ENCODE results near the gene UCP3.

The UCP3 gene

GRCh38 chr11:74009230-74009547 lies 304 bp upstream of the UCP3 start:
- CTCF ChIA-PET: interaction anchor here (1.0 to 1.3 kb wide), 2 partner anchors 12 to 38 kb away, joined by 3 to 4 read pairs; no protein-coding TSS in a partner anchor
- TF ChIP-seq CTCF (IDR thresholded peaks at IDR 0.05; ENCODE audit: control extremely low read depth, extremely low read depth, low read depth, missing control alignments): no peak
- DNase-seq (ENCODE audit: extremely low spot score): no peak
- POLR2A ChIA-PET: interaction anchor here (1.5 kb wide), 1 partner anchor 11 kb away, joined by 3 read pairs; no protein-coding TSS in a partner anchor

DNA sequence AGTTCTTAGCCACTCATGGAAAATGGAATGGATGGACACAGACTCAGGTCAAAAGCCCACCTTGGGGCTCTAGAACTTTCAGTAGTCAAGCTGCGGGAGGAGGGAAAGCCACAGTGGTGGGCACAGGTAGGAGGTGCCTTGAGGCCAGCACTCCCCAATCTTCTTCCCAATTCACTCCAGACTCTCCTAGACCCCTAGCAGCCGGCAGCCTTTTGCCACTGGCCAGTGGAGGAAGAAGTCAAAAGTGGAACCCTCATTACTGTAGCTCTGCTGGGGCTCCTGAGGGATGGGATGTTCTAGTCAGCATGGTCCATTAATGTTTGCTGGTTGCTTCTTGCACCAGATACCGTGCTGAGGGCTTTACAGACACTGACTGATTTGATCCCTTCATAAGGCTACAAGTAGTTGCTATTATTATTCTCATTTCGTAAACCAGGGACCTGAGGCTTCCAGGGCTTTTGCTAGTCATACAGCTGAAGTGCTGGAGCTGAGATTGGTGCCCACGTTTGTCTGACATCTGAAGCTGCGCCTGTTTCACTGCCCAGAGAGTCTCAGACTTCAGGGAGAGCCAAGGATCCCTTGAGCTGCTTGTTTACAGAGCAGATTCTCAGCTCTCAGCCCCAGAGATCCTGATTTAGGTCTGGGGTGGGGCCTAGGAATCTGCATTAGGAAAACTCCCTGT lies 1.1 kb downstream of the UCP3 start:
- ChIA-PET POLR2A (no interaction called here), CTCF (interaction anchor here (1.0 to 1.2 kb wide), 3 partner anchors 11 to 44 kb away, joined by 3 to 4 read pairs (median 4); no protein-coding TSS in a partner anchor)
- no peak for DNase-seq (ENCODE audit: extremely low spot score)
- no peak for TF ChIP-seq CTCF (IDR thresholded peaks at IDR 0.05; ENCODE audit: control extremely low read depth, extremely low read depth, low read depth, missing control alignments)

DNA sequence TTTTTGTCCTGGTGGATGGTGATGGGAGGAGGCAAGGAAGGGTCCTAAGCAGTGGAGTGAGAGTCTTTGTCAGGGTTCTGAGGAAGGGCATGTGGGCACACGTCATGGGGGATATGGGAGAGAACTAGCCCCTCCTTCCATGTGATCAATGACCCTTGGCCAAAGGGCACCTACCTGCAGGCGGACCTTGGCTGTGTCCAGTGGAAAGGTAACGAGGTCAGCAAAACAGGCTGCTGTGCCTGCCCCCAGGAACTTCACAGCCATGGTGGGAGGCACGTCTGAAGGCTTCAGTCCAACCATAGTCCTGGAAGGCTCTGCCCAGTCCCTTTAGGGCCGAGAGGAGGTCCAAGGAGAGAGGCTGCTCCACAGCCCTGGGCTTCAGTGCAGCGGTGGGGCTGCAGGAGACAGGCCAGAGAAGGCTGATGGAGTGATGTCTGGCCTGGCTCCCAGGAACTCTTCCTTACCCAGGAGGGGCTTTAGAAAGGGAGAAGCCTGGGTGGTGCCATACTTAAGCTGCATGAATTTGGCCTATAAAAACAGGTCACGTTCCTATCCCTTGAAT lies 2.1 kb downstream of the UCP3 start:
- no peak for DNase-seq (ENCODE audit: extremely low spot score)
- TF ChIP-seq CTCF (IDR thresholded peaks at IDR 0.05; ENCODE audit: control extremely low read depth, extremely low read depth, low read depth, missing control alignments): no peak
- ChIA-PET CTCF (interaction anchor here (1.2 kb wide), 1 partner anchor 43 kb away, joined by 3 read pairs; no protein-coding TSS in a partner anchor), POLR2A (no interaction called here)

DNA sequence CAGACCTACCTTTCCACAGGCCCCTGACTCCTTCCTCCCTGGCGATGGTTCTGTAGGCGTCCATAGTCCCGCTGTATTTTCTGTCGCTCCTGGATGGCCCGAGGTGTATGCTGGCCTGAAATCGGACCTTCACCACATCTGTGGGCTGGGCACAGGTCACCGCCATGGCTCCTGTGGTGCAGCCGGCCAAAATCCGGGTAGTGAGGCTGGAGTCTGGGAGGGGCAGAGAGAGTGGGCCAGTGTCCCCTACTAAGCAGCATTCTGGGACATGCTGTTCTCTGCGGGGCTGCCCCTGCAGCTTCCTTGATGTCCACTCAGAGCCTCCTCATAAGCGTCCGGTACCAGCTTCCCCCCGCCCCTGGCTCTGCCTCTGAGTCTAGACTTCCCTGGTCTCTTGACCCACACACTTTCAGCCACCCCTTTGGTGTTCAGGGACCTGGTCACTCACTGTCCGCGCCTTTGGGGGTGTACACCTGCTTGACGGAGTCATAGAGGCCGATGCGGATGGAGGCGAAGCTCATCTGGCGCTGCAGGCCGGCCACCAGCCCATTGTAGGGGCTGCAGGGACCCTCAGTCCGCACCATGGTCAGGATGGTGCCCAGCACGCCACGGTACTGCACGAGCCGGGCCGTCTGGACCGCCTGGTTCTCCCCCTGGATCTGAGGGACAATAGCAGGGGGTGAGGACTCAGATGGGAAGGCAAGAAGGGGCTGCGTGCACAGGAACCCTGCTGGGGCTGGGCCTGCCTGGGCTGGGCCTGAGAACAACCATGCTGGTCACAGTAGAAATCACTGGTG lies 3.0 kb downstream of the UCP3 start:
- POLR2A ChIA-PET: no interaction called here
- CTCF ChIA-PET: interaction anchor here (1.4 to 3.1 kb wide), 3 partner anchors 12 to 25 kb away, joined by 3 to 8 read pairs (median 4); no protein-coding TSS in a partner anchor
- no peak for TF ChIP-seq CTCF (IDR thresholded peaks at IDR 0.05; ENCODE audit: control extremely low read depth, extremely low read depth, low read depth, missing control alignments)
- DNase-seq (ENCODE audit: extremely low spot score): no peak

- no peak for DNase-seq (ENCODE audit: extremely low spot score)
- TF ChIP-seq CTCF (IDR thresholded peaks at IDR 0.05; ENCODE audit: control extremely low read depth, extremely low read depth, low read depth, missing control alignments): no peak
- POLR2A ChIA-PET: interaction anchor here (1.2 kb wide), 1 partner anchor 24 kb away, joined by 3 read pairs; no protein-coding TSS in a partner anchor
- CTCF ChIA-PET: interaction anchor here (0.9 to 3.1 kb wide), 4 partner anchors 8 to 24 kb away, joined by 3 to 8 read pairs (median 4); no protein-coding TSS in a partner anchor
Observed at GRCh38 chr11:74004759-74005615, 3.9 kb downstream of the UCP3 start.
